Adrenal gland (tissue), 5 donors: ENCODE results near the gene SPINDOC.

Source experiments
- POLR2A ChIP-seq, 2 donors: fragments of 450-650 bp; IDR thresholded peaks; one replicate each; pipeline ENCODE4 v1.6.1; 2017; ENCODE audit warnings: antibody characterized with exemption in 2 of 2, mild to moderate bottlenecking in 2 of 2, moderate library complexity in 1 of 2
- TF ChIP-seq, protein P1 (sequence below), 6 experiments: fragments of 450-650 bp in 4 of 6; fragments of 200-600 bp in 2 of 6; sonication (generic) in 1 of 6; IDR thresholded peaks; 1 replicate in 5 of 6; 2 replicates in 1 of 6; pipeline versions ENCODE4 v1.5.1 to v1.8.0; 2016 to 2021; ENCODE audit warnings: antibody characterized with exemption in 6 of 6, mild to moderate bottlenecking in 2 of 6, moderate library complexity in 1 of 6
- donor health status: DM: no; HTN: no; CAD: no.

DNA sequence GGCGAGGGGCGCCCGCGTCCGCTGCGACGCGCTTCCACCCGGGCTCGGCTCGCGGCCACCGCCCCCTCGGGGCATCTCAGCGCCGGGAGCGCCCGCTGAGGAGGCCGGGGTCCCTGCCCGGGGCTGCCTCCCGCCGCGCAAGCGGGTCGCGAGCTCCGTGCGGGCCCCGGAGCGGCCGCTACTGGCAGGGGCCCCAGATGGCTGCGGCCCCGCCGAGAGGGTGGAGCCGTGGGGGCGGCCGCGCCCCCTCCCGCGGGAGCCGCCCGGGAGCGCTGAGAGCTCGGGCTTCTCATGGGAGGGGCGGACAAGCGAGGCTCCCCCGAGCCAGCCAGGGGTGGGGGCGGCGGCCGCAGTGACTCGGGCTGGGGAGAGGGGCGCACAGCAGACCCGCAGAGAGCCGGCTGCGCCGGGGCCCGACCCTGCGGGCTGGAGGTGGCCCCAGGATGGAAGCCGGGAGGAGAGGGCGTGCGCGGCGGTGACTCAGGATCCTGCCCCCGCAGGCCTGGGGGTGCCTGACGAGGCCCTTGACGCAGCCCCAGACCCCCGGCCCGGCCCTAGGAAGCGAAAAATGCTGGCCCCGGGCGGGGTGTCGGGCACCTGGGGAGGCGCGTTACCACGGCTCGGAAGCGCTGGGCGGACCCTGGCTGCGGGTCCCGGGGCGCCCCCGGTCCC lies 44.1 kb upstream of the SPINDOC start:
- TF ChIP-seq POLR2A (IDR thresholded peaks at IDR 0.05), result peak in 1 of 2 donors; percentile 21
- TF ChIP-seq, protein P1, sequence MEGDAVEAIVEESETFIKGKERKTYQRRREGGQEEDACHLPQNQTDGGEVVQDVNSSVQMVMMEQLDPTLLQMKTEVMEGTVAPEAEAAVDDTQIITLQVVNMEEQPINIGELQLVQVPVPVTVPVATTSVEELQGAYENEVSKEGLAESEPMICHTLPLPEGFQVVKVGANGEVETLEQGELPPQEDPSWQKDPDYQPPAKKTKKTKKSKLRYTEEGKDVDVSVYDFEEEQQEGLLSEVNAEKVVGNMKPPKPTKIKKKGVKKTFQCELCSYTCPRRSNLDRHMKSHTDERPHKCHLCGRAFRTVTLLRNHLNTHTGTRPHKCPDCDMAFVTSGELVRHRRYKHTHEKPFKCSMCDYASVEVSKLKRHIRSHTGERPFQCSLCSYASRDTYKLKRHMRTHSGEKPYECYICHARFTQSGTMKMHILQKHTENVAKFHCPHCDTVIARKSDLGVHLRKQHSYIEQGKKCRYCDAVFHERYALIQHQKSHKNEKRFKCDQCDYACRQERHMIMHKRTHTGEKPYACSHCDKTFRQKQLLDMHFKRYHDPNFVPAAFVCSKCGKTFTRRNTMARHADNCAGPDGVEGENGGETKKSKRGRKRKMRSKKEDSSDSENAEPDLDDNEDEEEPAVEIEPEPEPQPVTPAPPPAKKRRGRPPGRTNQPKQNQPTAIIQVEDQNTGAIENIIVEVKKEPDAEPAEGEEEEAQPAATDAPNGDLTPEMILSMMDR (IDR thresholded peaks at IDR 0.05), result no peak
